Stimulated activated CD4-positive, alpha-beta T cell treated with anti-CD3 and anti-CD28 coated beads, Interleukin-1b, Interleukin-23, amount 100 ng/mL, for 1 hour (primary cell): ENCODE results near the gene GCNT4.
A peak's percentile ranks its signal among the peaks of the same experiment; 100 is the strongest.
"Not testable (repeated sequence)": the region's sequence is repeated elsewhere in the genome, so short reads cannot be mapped to it uniquely, and the experiment has no call there.

Experiments used
- DNase-seq, 2 donors: peaks; one replicate each; pipeline ENCODE4 v3.0.0-alpha.2; 2020; ENCODE audit warnings: low read depth in 2 of 2

The GCNT4 gene

GRCh38 chr5:75052192-75053053 is at the start of gene GCNT4:
Gene GCNT4 (minus strand): TSS chr5:75052558. CDS start chr5:75030037, 22,521 bp downstream.
- peak in 1 of 2 donors; percentile 30 for DNase-seq

DNA sequence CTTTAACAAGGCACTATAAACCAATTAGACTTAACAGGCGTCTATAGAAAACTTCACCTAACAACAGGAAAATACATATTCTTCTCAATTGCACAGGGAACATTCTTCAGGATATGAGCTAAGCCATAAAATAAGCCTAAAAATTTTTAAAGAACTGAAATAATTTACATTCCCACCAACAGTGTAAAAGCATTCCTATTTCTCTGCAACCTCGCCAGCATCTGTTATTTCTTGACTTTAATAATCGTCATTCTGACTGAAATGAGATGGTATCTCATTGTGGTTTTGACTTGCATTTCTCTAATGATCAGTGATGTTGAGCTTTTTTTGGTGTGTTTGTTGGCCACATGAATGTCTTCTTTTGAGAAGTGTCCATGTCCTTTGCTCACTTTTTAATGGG is 43.6 kb upstream of the GCNT4 start:
- not testable (repeated sequence) for DNase-seq

- no peak for DNase-seq
Observed at GRCh38 chr5:75091597-75091996, 39.2 kb upstream of the GCNT4 start.

DNA sequence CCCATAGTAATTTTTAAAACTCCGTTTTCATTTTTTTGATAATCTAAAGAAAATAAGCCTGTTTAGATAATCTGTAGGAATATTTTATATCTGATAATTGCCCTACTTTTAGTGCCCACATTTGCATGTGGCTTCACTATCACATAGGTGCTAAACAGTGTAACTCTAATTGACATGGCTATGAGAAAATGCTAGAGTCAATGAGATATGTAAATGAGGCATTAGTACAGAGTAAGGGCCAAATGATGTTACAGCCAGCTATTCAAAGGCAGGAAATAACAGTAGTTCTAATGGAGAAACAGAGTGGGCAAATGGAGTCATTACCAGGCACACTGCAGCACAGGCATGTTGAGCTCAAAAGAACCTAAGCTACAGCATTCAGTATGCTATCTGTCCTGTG is 37.3 kb upstream of the GCNT4 start:
- DNase-seq, result no peak

DNA sequence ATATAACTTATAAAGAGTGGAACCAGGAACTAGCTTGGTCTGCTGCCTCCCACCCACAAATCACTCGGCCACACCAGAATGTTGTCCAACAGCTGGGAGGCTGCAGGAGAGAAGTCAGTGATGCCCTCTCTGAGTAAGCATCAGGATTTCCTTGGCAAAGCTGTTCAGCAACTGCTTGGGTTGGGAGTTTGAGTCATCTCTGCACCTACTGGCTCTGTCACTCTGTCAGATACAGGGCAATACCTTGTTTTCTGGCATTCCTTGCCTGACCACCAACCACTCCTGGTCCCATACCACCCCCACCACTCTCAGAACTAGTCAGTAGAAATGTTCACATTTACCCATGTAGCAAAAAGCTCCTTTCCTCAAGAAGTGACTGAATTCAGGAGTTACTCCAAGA is 36.8 kb upstream of the GCNT4 start:
- no peak for DNase-seq

- DNase-seq, result no peak
Observed at GRCh38 chr5:75088648-75089047, 36.3 kb upstream of the GCNT4 start.

DNA sequence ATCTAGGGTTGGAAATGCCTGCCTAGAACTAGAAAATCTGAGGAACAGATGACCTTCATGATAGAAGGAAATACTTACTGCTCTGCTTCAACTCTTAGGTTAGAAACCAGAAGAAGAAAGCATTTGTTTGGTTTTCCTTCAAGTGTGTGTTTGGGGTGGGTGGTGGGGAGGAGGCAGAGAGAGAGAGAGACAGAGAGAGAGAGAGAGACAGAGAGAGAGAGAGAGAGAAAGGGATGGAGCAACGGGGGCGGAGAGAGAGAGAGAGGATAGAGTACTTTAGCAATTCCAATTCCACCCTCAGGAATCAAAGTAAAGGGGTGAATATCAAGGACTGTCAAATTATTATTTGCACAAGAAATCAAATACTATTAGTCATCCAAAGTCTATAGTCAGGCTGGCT is 29.2 kb upstream of the GCNT4 start:
- no peak for DNase-seq

GRCh38 chr5:75079346-75079745 is 27.0 kb upstream of the GCNT4 start:
- DNase-seq, result not testable (repeated sequence)

DNA sequence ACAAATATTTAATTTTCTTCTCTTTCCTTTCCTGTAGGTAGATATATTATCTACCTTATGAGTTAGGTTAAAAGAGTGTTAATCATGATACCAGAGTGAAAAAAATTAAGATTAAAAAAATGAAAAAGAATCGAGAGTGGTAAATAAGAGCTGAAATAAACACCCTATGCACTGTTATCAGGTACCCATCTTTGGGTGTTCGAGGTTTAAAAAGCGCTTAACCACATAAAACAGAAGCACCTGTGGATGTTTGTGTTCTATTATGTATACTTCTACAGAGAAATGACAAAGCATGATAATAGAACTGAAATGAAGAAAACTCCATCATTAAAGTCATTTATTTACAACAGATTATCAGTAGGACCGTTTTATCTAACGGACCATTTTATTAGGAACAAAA is 25.7 kb upstream of the GCNT4 start:
- no peak for DNase-seq

- no peak for DNase-seq
Observed at GRCh38 chr5:75072061-75072460, 19.7 kb upstream of the GCNT4 start.

DNA sequence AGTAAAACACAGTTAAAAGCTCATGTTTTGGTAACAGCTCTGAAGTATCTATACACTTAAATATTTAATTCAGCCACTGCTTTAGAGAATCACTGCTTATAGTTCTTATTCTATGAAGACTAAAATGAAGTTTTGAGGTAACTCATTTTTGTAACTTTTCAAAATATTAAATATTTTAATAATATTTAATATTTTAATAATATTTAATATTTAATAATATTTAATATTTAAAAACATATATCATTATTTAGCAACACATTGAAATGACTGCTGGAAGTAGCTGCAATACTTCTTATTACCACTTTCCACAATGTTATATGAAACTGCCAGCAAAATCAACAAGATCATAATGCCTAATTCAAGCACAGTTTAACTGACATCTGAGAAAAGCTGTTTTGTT is 18.7 kb upstream of the GCNT4 start:
- no peak for DNase-seq

DNA sequence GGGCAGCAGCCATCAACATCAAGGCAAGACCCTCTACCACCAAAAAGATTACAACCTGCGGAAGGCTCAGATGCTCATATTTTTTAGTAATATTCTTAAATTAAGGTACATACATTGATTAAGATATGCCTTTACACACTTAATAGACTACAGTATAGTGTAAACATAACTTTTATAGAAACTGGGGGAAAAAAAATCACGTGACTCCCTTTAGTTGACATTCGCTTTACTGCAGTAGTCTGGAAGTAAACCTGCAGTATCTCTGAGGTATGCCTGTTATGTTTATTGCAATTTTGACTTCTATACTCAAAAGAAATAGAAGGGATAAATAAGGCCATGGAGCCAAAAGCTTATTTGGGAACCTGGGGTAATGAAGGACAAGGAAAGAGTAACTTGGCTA is 15.1 kb upstream of the GCNT4 start:
- no peak for DNase-seq

DNA sequence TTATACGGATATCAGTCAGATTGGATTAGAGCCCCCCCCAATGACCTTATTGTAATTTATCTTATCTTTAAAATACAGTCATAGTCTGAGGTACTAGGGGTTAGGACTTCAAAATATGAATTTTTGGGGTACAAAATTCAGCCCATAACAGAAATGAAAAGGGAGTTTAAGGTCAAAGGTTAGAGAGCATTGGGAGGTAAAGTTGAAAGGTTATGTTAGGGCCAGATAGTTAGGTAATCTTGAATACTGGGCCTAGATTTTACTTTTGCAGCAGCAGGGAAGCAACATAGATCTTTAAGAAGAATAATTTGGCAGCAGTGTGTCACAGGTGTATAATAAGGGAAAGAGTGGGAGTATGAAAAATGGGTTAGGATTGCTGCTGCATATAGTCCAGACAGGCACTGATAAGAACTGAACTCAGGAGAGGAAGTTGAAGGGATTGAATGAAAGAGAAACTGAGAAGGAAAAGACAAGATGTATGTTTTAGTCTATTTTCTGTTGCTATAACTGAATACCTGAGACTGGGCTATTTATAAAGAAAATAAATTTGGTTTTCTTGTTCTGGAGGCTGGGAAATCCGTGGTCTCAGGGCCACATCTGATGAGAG is 10.7 kb upstream of the GCNT4 start:
- no peak for DNase-seq

GRCh38 chr5:75059912-75060545 is 7.7 kb upstream of the GCNT4 start:
- DNase-seq, result no peak

- DNase-seq, result no peak
Observed at GRCh38 chr5:75058986-75059535, 6.7 kb upstream of the GCNT4 start.

DNA sequence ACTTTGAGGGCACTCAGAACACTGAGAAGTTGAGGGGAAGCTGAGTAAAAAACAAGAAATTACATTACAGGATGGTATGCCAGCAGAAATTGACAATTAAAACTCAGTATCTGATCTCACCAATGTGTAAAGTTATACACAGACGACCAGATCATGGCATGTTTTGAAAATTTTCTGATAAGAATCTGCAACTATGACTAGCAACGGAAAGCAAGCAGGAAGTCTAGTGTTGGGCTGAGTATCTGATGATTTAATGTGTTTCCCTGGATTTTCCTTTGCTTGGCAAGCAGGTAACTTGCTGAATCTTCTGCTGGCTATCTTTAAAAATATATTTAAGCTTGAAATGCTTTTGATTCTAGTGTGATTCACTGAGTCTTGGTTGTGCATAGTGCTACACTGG is 5.2 kb upstream of the GCNT4 start:
- no peak for DNase-seq

- no peak for DNase-seq
Observed at GRCh38 chr5:75055727-75056144, 3.4 kb upstream of the GCNT4 start.

GRCh38 chr5:75054134-75054930 is 2.0 kb upstream of the GCNT4 start:
- no peak for DNase-seq

- DNase-seq, result no peak
Observed at GRCh38 chr5:75053304-75054133, 1.2 kb upstream of the GCNT4 start.

DNA sequence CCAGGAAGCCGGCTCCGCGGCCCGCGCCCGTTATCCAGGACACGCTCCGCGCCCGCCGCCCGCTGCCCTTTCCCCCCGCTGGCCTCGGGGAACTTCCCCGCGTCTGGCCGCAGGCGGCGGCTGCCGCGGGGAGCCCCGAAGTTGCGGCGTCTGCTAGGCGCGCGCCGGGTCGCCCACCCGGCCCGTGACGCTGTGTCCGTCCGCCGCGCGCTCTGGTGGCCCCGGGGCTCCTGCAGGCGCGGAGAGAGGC is 621 bp upstream of the GCNT4 start:
- no peak for DNase-seq

DNA sequence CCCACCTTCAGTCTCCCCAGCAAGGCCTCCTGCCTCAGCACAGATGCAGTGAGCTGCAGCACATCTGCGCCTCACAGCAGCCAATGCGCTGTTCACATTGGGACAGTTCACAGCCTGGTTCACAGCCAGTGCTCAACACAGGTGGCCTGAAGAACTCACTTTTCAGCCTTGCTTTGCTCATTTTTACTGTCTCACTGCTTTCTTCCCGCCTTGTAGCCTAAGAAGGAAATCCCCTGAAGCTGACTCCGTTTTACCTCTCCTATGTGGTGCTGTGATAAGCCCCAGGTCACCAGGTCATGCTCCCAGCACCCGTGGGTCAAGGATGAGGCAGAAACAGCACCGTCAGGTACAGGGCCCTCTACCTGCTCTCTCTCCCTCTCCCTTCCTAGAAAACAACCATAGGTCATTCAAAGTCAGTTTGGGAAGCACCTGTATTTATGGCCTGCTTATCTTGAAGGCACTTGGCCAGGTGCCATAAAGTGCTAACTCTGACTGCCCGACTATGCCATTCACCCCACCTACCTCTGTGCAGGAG is 1.1 kb downstream of the GCNT4 start:
- no peak for DNase-seq
